Measurements from ENCODE around the gene MXD4. TPM values are rescaled to one million over a fixed set of nuclear protein-coding genes. Genes with fewer than 3 reads are reported as not detected.

Gene MXD4
- polyA plus RNA-seq, 1 of the 3 experiments (the other 2 are of a cell fraction) = 38.6 TPM

- H3K79me2 ChIP-seq (ENCODE audit: insufficient read depth) = no peaks in the 10 kb centered on the region
- H2AFZ ChIP-seq (ENCODE audit: low read depth) = no peak overlapping the region
- no peaks in the 10 kb centered on the region for H3F3A ChIP-seq (replicated peaks; ENCODE audit: insufficient read depth)
- H3K9me3 ChIP-seq = no peaks in the 10 kb centered on the region
- ChIA-PET CTCF (no interaction called here), POLR2A (no interaction called here)
- H3K9me2 ChIP-seq = no peaks in the 10 kb centered on the region
- peaks cover 8 to 36% of the 10 kb centered on the region in 2 experiments; a peak in 3 of 4 replicates for H3K4me1 ChIP-seq (ENCODE audit: control insufficient read depth in 1 of 2, insufficient read depth in 2 of 2, low read depth in 1 of 2, low read length in 1 of 2)
- H3K9ac ChIP-seq = no peak overlapping the region
- DNase-seq = no peak
- H3K4me2 ChIP-seq = no peak overlapping the region
- no peaks in the 10 kb centered on the region for H3K36me3 ChIP-seq (replicated peaks in 1 of 2; ENCODE audit: control insufficient read depth in 1 of 2, insufficient read depth in 2 of 2, low read length in 1 of 2)
- no peaks in the 10 kb centered on the region for H3K27me3 ChIP-seq (ENCODE audit: insufficient read depth)
- 80% methylated on average over 9 of the region's 9 CpGs for WGBS (ENCODE audit: low lambda C conversion rate)
- no peak overlapping the region for H3K27ac ChIP-seq (ENCODE audit: low read depth in 2 of 2, low read length in 1 of 2)
- TF ChIP-seq FOXM1 (IDR thresholded peaks at IDR 0.05; ENCODE audit: low read depth) (no peak), MXI1 (IDR thresholded peaks at IDR 0.05; ENCODE audit: low read depth, low read length) (no peak), NRF1 (IDR thresholded peaks at IDR 0.05; ENCODE audit: low read depth, low read length) (no peak), TCF12 (IDR thresholded peaks at IDR 0.05) (no peak)
- no peaks in the 10 kb centered on the region for H4K20me1 ChIP-seq (ENCODE audit: insufficient read depth)
- H3K4me3 ChIP-seq (ENCODE audit: low read depth in 2 of 2, low read length in 1 of 2) = no peak overlapping the region
These were observed 33.6 kb upstream of the MXD4 start for GRCh38 chr4:2295500-2295899.

- no peak overlapping the region for H3K4me3 ChIP-seq (ENCODE audit: low read depth in 2 of 2, low read length in 1 of 2)
- H3K9ac ChIP-seq = no peak overlapping the region
- H3K9me3 ChIP-seq = no peaks in the 10 kb centered on the region
- POLR2A ChIA-PET = no interaction called here
- peak overlapping the region; percentile 3; the same call in 1 of the 2 replicates for H3K4me2 ChIP-seq
- no peaks in the 10 kb centered on the region for H4K20me1 ChIP-seq (ENCODE audit: insufficient read depth)
- H2AFZ ChIP-seq (ENCODE audit: low read depth) = no peak overlapping the region
- H3K79me2 ChIP-seq (ENCODE audit: insufficient read depth) = no peaks in the 10 kb centered on the region
- no peaks in the 10 kb centered on the region for H3F3A ChIP-seq (replicated peaks; ENCODE audit: insufficient read depth)
- CTCF ChIA-PET = interaction anchor here (0.9 to 1.4 kb wide), 2 partner anchors 26 to 73 kb away, joined by 3 to 4 read pairs; no protein-coding TSS in a partner anchor
- no peaks in the 10 kb centered on the region for H3K27me3 ChIP-seq (ENCODE audit: insufficient read depth)
- H3K4me1 ChIP-seq (ENCODE audit: control insufficient read depth in 1 of 2, insufficient read depth in 2 of 2, low read depth in 1 of 2, low read length in 1 of 2) = peaks cover 8 to 39% of the 10 kb centered on the region in 2 experiments; a peak in 3 of 4 replicates
- DNase-seq = peak; percentile 88
- WGBS (ENCODE audit: low lambda C conversion rate) = 26% methylated on average over 6 of the region's 6 CpGs
- no peaks in the 10 kb centered on the region for H3K9me2 ChIP-seq
- H3K27ac ChIP-seq (ENCODE audit: low read depth in 2 of 2, low read length in 1 of 2) = peak overlapping the region; percentile 44 to 96; a peak in 3 of 4 replicates
- no peaks in the 10 kb centered on the region for H3K36me3 ChIP-seq (replicated peaks in 1 of 2; ENCODE audit: control insufficient read depth in 1 of 2, insufficient read depth in 2 of 2, low read length in 1 of 2)
- TF ChIP-seq USF1 (IDR thresholded peaks at IDR 0.05; ENCODE audit: borderline replicate concordance, low read depth) = no peak
- TF ChIP-seq POLR2AphosphoS5 (IDR thresholded peaks at IDR 0.05; ENCODE audit: low read depth, low read length) = no peak
- TF ChIP-seq GATA2 (CRISPR knock-in tag; IDR thresholded peaks at IDR 0.05) = no peak
- TF ChIP-seq MEF2A (IDR thresholded peaks at IDR 0.05; ENCODE audit: borderline replicate concordance, low read depth) = no peak
- TF ChIP-seq FOXM1 (IDR thresholded peaks at IDR 0.05; ENCODE audit: low read depth) = no peak
- TF ChIP-seq USF2 (IDR thresholded peaks at IDR 0.05; ENCODE audit: borderline replicate concordance, low read depth, low read length) = no peak
- TF ChIP-seq TEAD4 (IDR thresholded peaks at IDR 0.05; ENCODE audit: borderline replicate concordance, insufficient read depth) = no peak
- no peak for TF ChIP-seq IRF3 (IDR thresholded peaks at IDR 0.05; ENCODE audit: low read depth, low read length)
- no peak for TF ChIP-seq SMC3 (IDR thresholded peaks at IDR 0.05; ENCODE audit: low read depth, low read length)
- TF ChIP-seq NRF1 (IDR thresholded peaks at IDR 0.05; ENCODE audit: low read depth, low read length) = no peak
- TF ChIP-seq CHD2 (IDR thresholded peaks at IDR 0.05; ENCODE audit: low read length, partially characterized antibody) = peak; percentile 43
- TF ChIP-seq EP300 (IDR thresholded peaks at IDR 0.05; ENCODE audit: borderline replicate concordance in 1 of 2, low read depth in 1 of 2, low read length in 1 of 2) = peak in 1 of 2 experiments; percentile 87; a peak in 2 of 4 replicates
- TF ChIP-seq ELF1 (IDR thresholded peaks at IDR 0.05) = no peak
- no peak for TF ChIP-seq REST (IDR thresholded peaks at IDR 0.05; ENCODE audit: low read depth, low read length)
- TF ChIP-seq PBX3 (IDR thresholded peaks at IDR 0.05) = peak; percentile 90
- TF ChIP-seq ZBTB33 (IDR thresholded peaks at IDR 0.05; ENCODE audit: borderline replicate concordance, low read depth) = no peak
These were observed 30.8 kb upstream of the MXD4 start for GRCh38 chr4:2292646-2293108.

All from SK-N-SH (cell line).